ENCODE measurements around the gene RAPGEF6.
"Not testable (repeated sequence)": the region's sequence is repeated elsewhere in the genome, so short reads cannot be mapped to it uniquely, and the experiment has no call there.

Gene RAPGEF6

GRCh38 chr5:131416729-131417128, 218.3 kb downstream of the RAPGEF6 start:
- no peak for DNase-seq

GRCh38 chr5:131413605-131414559, 221.1 kb downstream of the RAPGEF6 start:
- no peak for DNase-seq

GRCh38 chr5:131406975-131407638, 227.9 kb downstream of the RAPGEF6 start:
- no peak for DNase-seq

- no peak for DNase-seq
Measured at GRCh38 chr5:131406076-131406475, 229.0 kb downstream of the RAPGEF6 start.

- no peak for DNase-seq
Measured at GRCh38 chr5:131405674-131406073, 229.4 kb downstream of the RAPGEF6 start.

- DNase-seq: no peak
Measured at GRCh38 chr5:131400585-131400984, 234.4 kb downstream of the RAPGEF6 start.

GRCh38 chr5:131399007-131399406, 236.0 kb downstream of the RAPGEF6 start:
- DNase-seq: not testable (repeated sequence)

- no peak for DNase-seq
Measured at GRCh38 chr5:131396630-131397273, 238.3 kb downstream of the RAPGEF6 start.

GRCh38 chr5:131396015-131396414, 239.0 kb downstream of the RAPGEF6 start:
- no peak for DNase-seq

- DNase-seq: no peak
Measured at GRCh38 chr5:131394128-131394527, 240.9 kb downstream of the RAPGEF6 start.

GRCh38 chr5:131393498-131393968, 241.5 kb downstream of the RAPGEF6 start:
- DNase-seq: no peak

GRCh38 chr5:131392466-131393095, 242.4 kb downstream of the RAPGEF6 start:
- no peak for DNase-seq

GRCh38 chr5:131389869-131390265, 245.2 kb downstream of the RAPGEF6 start:
- DNase-seq: no peak

GRCh38 chr5:131389096-131389868, 245.7 kb downstream of the RAPGEF6 start:
- no peak for DNase-seq

GRCh38 chr5:131387255-131387654, 247.8 kb downstream of the RAPGEF6 start:
- DNase-seq: no peak

- no peak for DNase-seq
Measured at GRCh38 chr5:131386779-131387178, 248.2 kb downstream of the RAPGEF6 start.

- no peak for DNase-seq
Measured at GRCh38 chr5:131386124-131386523, 248.9 kb downstream of the RAPGEF6 start.

GRCh38 chr5:131384616-131385214, 250.3 kb downstream of the RAPGEF6 start:
- DNase-seq: no peak

- DNase-seq: no peak
Measured at GRCh38 chr5:131384173-131384572, 250.9 kb downstream of the RAPGEF6 start.

GRCh38 chr5:131382407-131383395, 252.3 kb downstream of the RAPGEF6 start:
- no peak for DNase-seq
